Heart right ventricle (tissue), 16 donors: Measurements from ENCODE around the gene SH2D3A. TPM values are rescaled to one million over a fixed set of nuclear protein-coding genes. Genes with fewer than 3 reads are reported as not detected.

Source experiments
- ATAC-seq, 8 donors: fragments of 200-7000 bp; cut with Tn5 transposase; one replicate each; pipeline ENCODE4 v1.9.1; 2020; ENCODE audit warnings: mild to moderate bottlenecking in 8 of 8, moderate library complexity in 8 of 8, moderate number of reproducible peaks in 1 of 8
- DNase-seq, 2 donors: peaks; one replicate each; pipeline ENCODE4 v3.0.0-alpha.2; 2020
- H3K27ac ChIP-seq, 10 donors: fragments of 200-600 bp; sonication (generic) in 2 of 10; one replicate each; pipeline versions ENCODE4 v1.5.0 to v1.8.0; 2020 to 2022; ENCODE audit warnings: mild to moderate bottlenecking in 3 of 10
- H3K27me3 ChIP-seq, 7 donors: fragments of 200-600 bp; one replicate each; pipeline ENCODE4 v1.8.0; 2021 to 2022; ENCODE audit warnings: mild to moderate bottlenecking in 2 of 7
- H3K36me3 ChIP-seq, 9 donors: fragments of 200-600 bp; sonication (generic) in 1 of 9; one replicate each; pipeline versions ENCODE4 v1.5.0 to v1.8.0; 2020 to 2022; ENCODE audit warnings: mild to moderate bottlenecking in 2 of 9
- H3K4me1 ChIP-seq, 9 donors: fragments of 200-600 bp; sonication (generic) in 1 of 9; one replicate each; pipeline versions ENCODE4 v1.5.0 to v1.8.0; 2020 to 2022; ENCODE audit warnings: mild to moderate bottlenecking in 4 of 9
- H3K4me3 ChIP-seq, 10 donors: fragments of 200-600 bp; sonication (generic) in 2 of 10; one replicate each; pipeline versions ENCODE4 v1.5.0 to v1.8.0; 2020 to 2022; ENCODE audit warnings: mild to moderate bottlenecking in 7 of 10, moderate library complexity in 2 of 10
- H3K9me3 ChIP-seq, 11 donors: fragments of 200-600 bp in 10 of 11; sonication (generic) in 2 of 11; one replicate each; pipeline versions ENCODE4 v1.5.0 to v1.8.0; 2013 to 2022; ENCODE audit warnings: mild to moderate bottlenecking in 2 of 11, control low read depth in 1 of 11, moderate library complexity in 1 of 11
- WGBS, 2 donors: extraction: QIAGEN DNeasy Blood & Tissue Kit; methylation state at CpG; one replicate each; pipeline ENCODE4 v1.1.7; 2013; ENCODE audit warnings: inconsistent platforms in 1 of 2; 5-methylcytosine and 5-hydroxymethylcytosine counted together
- intact Hi-C, 10 donors: fragments of 100-400 bp; cut with DNase I; formaldehyde crosslinking; loops; one replicate each; pipeline versions ENCODE4 v1.11.1 to v1.14.2; 2022
- polyA plus RNA-seq, 2 donors: library from polyadenylated mRNA; stranded (reverse); fragments of 200-250 nt; gene quantifications; one replicate each; pipeline ENCODE4 v1.2.3, GENCODE V29; 2013
- total RNA-seq, 10 donors: library from RNA; stranded (reverse); fragmentation: NEBNext Ultra II Directional in 3 of 10; extraction: Animal tissue kit (Norgen Biotek cat#: 25700) in 3 of 10; gene quantifications; one replicate each; pipeline versions ENCODE4 v1.2.1 to v1.2.4, GENCODE V29; 2021 to 2023
- TF ChIP-seq, protein P1 (sequence below), 9 donors: fragments of 200-600 bp; sonication (generic) in 2 of 9; IDR thresholded peaks; one replicate each; pipeline versions ENCODE4 v1.5.0 to v1.8.0; 2021 to 2022; ENCODE audit warnings: antibody characterized with exemption in 9 of 9, mild to moderate bottlenecking in 5 of 9, moderate library complexity in 1 of 9
- donor health status: Arrhythmogenic right ventricular cardiomyopathy.
- donor health status: ischemic (EF 13 %, LVEDD 7.1; RV severe dilation, severe dysfunction).
- donor health status: healthy with polysubstance abuse.
- donor health status: DM: no; HTN: yes; CAD: no.
- donor health status: DM: no; HTN: no; CAD: no.
- donor health status: ischemic (EF 25% LVEDD 6.9; RV normal size, moderate dysfunction).
- donor health status: ischemic (EF 25% LVEDD 5.7; RV mildly dilated, moderate dysfunction).
- donor health status: healthy.
- donor health status: DM: yes; HTN: yes; CAD: no.
- donor health status: Ischemic cardiomyopathy.
- donor health status: ischemic (EF 35%, LVEDD 5.7; RV mildly dilated, moderate dysfunction).
- donor health status: nonischemic (EF 11% LVEDD 7.7; RV severe dilation, severe dysfunction).
- donor health status: DM: yes; HTN: yes; CAD: no.
- donor health status: PGD.
- donor health status: ischemic (EF 29% LVEDD 5.4; RV normal size, mild dysfunction).
- donor health status: nonischemic (EF 23%, LVEDD 6.1; RV moderate dilation, normal function).

Gene SH2D3A
- total and polyA plus RNA-seq, 12 donors: 0.16 to 0.79 (median 0.36) TPM; not detected in 5

- Histone ChIP-seq H3K9me3 (no peaks in the 10 kb centered on the region), H3K27ac (no peak overlapping the region), H3K4me1 (peaks cover 0 to 14% (median 0%) of the 10 kb centered on the region in 9 donors), H3K36me3 (peaks cover 0 to 4% (median 0%) of the 10 kb centered on the region in 9 donors), H3K4me3 (no peak overlapping the region), H3K27me3 (peaks cover 0 to 25% (median 3%) of the 10 kb centered on the region in 7 donors)
- no peak for ATAC-seq
- TF ChIP-seq, protein P1, sequence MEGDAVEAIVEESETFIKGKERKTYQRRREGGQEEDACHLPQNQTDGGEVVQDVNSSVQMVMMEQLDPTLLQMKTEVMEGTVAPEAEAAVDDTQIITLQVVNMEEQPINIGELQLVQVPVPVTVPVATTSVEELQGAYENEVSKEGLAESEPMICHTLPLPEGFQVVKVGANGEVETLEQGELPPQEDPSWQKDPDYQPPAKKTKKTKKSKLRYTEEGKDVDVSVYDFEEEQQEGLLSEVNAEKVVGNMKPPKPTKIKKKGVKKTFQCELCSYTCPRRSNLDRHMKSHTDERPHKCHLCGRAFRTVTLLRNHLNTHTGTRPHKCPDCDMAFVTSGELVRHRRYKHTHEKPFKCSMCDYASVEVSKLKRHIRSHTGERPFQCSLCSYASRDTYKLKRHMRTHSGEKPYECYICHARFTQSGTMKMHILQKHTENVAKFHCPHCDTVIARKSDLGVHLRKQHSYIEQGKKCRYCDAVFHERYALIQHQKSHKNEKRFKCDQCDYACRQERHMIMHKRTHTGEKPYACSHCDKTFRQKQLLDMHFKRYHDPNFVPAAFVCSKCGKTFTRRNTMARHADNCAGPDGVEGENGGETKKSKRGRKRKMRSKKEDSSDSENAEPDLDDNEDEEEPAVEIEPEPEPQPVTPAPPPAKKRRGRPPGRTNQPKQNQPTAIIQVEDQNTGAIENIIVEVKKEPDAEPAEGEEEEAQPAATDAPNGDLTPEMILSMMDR (IDR thresholded peaks at IDR 0.05): no peak
- no peak for DNase-seq
- intact Hi-C loops: no loop called here
- WGBS, 2 donors: 65 to 68% methylated on average over 10 of the region's 10 CpGs
Observed at GRCh38 chr19:6717036-6717435, 50.2 kb downstream of the SH2D3A start.

DNA sequence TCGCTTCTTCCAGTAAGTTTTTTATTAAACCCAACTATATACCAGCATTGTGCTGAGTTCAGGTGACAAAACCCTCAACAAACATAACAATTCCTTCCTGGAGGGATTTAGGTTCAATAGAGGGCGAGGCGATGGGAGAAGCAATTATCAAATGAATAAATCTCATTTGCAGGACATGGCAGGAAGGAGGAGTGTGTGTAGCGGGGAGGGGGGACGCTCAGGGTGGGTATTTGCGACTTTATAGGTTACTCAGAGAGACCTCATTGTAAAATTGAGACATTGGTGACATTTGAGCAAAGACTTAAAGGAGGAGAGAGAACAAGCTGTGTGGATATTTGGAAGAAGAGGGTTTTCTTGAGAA is 50.6 kb downstream of the SH2D3A start:
- H3K27ac ChIP-seq: no peak overlapping the region
- peaks cover 0 to 29% (median 7%) of the 10 kb centered on the region in 7 donors for H3K27me3 ChIP-seq
- TF ChIP-seq, protein P1 (IDR thresholded peaks at IDR 0.05): no peak
- peaks cover 0 to 4% (median 0%) of the 10 kb centered on the region in 9 donors for H3K36me3 ChIP-seq
- H3K4me3 ChIP-seq: no peak overlapping the region
- H3K4me1 ChIP-seq: peaks cover 0 to 9% (median 0%) of the 10 kb centered on the region in 9 donors
- DNase-seq: no peak
- no peak for ATAC-seq
- intact Hi-C loops: no loop called here
- no peaks in the 10 kb centered on the region for H3K9me3 ChIP-seq
- 61% methylated on average over 6 of the region's 6 CpGs for WGBS, 2 donors

DNA sequence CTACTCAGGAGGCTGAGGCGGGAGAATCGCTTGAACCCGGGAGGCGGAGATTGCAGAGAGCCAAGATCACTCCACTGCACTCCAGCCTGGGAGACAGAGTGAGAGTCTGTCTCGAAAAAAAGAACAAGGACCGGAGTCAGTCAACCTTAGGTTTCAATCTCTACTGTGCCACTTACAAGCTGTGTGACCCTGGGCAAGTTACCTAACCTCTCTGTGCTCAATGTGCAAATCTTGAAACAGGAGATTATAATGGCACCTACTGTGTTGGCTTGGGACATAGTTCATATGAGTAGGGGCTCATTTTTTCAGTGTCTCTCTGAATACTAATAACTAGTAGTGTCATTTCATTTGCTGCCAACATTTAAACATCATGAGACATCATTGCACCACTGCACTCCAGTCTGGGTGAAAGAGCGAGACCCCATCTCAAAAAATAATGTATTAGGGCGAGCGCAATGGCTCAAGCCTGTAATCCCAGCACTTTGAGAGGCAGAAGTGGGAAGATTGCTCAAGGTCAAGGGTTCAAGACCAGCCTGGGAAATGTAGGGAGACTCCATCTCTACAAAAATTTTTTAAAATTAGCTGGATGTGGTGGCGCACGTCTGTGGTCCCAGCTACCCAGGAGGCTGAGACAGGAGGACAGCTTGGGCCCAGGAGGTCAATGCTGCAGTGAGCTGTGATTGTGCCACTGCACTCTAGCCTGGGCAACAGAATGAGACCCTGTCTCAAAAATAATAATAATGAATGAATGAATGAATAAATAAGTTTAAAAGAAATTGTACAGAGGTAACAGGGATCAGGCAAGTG is 52.3 kb downstream of the SH2D3A start:
- TF ChIP-seq, protein P1 (IDR thresholded peaks at IDR 0.05): no peak
- H3K4me1 ChIP-seq: no peaks in the 10 kb centered on the region
- ATAC-seq (no peak), DNase-seq (no peak)
- H3K27ac ChIP-seq: no peak overlapping the region
- H3K36me3 ChIP-seq: peaks cover 0 to 4% (median 0%) of the 10 kb centered on the region in 9 donors
- peaks cover 0 to 44% (median 21%) of the 10 kb centered on the region in 7 donors for H3K27me3 ChIP-seq
- no peaks in the 10 kb centered on the region for H3K9me3 ChIP-seq
- WGBS, 2 donors: 89 to 92% methylated on average over 11 of the region's 11 CpGs
- H3K4me3 ChIP-seq: no peak overlapping the region
- intact Hi-C loops: no loop called here

- Histone ChIP-seq H3K4me1 (no peaks in the 10 kb centered on the region), H3K27me3 (peaks cover 0 to 51% (median 29%) of the 10 kb centered on the region in 7 donors)
Observed at GRCh38 chr19:6713773-6714692, 53.2 kb downstream of the SH2D3A start.

More at GRCh38 chr19:6713773-6714692, 53.2 kb downstream of the SH2D3A start:
- H3K9me3 ChIP-seq: no peaks in the 10 kb centered on the region
- TF ChIP-seq, protein P1 (IDR thresholded peaks at IDR 0.05): no peak
- no peak for ATAC-seq
- peaks cover 0 to 4% (median 0%) of the 10 kb centered on the region in 9 donors for H3K36me3 ChIP-seq
- DNase-seq: no peak
- no peak overlapping the region for H3K27ac ChIP-seq
- H3K4me3 ChIP-seq: no peak overlapping the region
- WGBS, 2 donors: 63 to 64% methylated on average over 24 of the region's 24 CpGs
- intact Hi-C loops: no loop called here
